Tibial artery (tissue), 4 donors: ENCODE measurements around the gene ARFIP1.
"Not testable (repeated sequence)": the region's sequence is repeated elsewhere in the genome, so short reads cannot be mapped to it uniquely, and the experiment has no call there.

Source experiments
- DNase-seq, 2 donors: peaks; one replicate each; pipeline ENCODE4 v3.0.0-alpha.2; 2019
- H3K27ac ChIP-seq, 2 donors: fragments of 200-600 bp; sonication (generic) in 1 of 2; 1 replicate in 1 of 2; 2 replicates in 1 of 2; pipeline ENCODE4 v1.5.1; 2018 to 2019; ENCODE audit warnings: mild to moderate bottlenecking in 1 of 2
- H3K27me3 ChIP-seq, 2 donors: fragments of 200-600 bp; sonication (generic) in 1 of 2; one replicate each; pipeline versions ENCODE4 v1.5.1 to v1.6.0; 2016 to 2019
- H3K36me3 ChIP-seq, 3 donors: fragments of 200-600 bp; sonication (generic) in 2 of 3; one replicate each; pipeline ENCODE4 v1.5.1; 2016 to 2019; ENCODE audit warnings: mild to moderate bottlenecking in 2 of 3
- H3K4me1 ChIP-seq, 4 donors: fragments of 200-600 bp; sonication (generic) in 2 of 4; 1 replicate in 3 of 4; 2 replicates in 1 of 4; pipeline ENCODE4 v1.5.1; 2016 to 2019
- H3K4me3 ChIP-seq, 2 donors: fragments of 200-600 bp; sonication (generic) in 1 of 2; 1 replicate in 1 of 2; 2 replicates in 1 of 2; pipeline ENCODE4 v1.5.1; 2018 to 2019; ENCODE audit warnings: mild to moderate bottlenecking in 2 of 2
- H3K9me3 ChIP-seq, 3 donors: fragments of 200-600 bp; sonication (generic) in 1 of 3; one replicate each; pipeline ENCODE4 v1.5.1; 2016 to 2019
- intact Hi-C: fragments of 100-400 bp; cut with DNase I; formaldehyde crosslinking; loops from one replicate; pipeline ENCODE4 v1.15.0; 2023; ENCODE audit warnings: low total_unique reads
- TF ChIP-seq, protein P1 (sequence below), 2 experiments: fragments of 200-600 bp in 1 of 2; fragments of 450-650 bp in 1 of 2; IDR thresholded peaks; one replicate each; pipeline ENCODE4 v1.5.1; 2017 to 2019; ENCODE audit warnings: antibody characterized with exemption in 2 of 2, mild to moderate bottlenecking in 1 of 2, moderate library complexity in 1 of 2

The ARFIP1 gene

GRCh38 chr4:152886201-152886600 is 106.4 kb downstream of the ARFIP1 start:
- H3K9me3 ChIP-seq = no peaks in the 10 kb centered on the region
- no peak for DNase-seq
- H3K4me1 ChIP-seq = no peaks in the 10 kb centered on the region
- intact Hi-C loops = no loop called here
- no peak overlapping the region for H3K27ac ChIP-seq
- H3K36me3 ChIP-seq = peaks cover 9 to 24% (median 10%) of the 10 kb centered on the region in 3 donors
- TF ChIP-seq, protein P1, sequence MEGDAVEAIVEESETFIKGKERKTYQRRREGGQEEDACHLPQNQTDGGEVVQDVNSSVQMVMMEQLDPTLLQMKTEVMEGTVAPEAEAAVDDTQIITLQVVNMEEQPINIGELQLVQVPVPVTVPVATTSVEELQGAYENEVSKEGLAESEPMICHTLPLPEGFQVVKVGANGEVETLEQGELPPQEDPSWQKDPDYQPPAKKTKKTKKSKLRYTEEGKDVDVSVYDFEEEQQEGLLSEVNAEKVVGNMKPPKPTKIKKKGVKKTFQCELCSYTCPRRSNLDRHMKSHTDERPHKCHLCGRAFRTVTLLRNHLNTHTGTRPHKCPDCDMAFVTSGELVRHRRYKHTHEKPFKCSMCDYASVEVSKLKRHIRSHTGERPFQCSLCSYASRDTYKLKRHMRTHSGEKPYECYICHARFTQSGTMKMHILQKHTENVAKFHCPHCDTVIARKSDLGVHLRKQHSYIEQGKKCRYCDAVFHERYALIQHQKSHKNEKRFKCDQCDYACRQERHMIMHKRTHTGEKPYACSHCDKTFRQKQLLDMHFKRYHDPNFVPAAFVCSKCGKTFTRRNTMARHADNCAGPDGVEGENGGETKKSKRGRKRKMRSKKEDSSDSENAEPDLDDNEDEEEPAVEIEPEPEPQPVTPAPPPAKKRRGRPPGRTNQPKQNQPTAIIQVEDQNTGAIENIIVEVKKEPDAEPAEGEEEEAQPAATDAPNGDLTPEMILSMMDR (IDR thresholded peaks at IDR 0.05) = no peak
- no peak overlapping the region for H3K4me3 ChIP-seq
- H3K27me3 ChIP-seq = no peaks in the 10 kb centered on the region

- no peak overlapping the region for H3K27ac ChIP-seq
- no peak for DNase-seq
- H3K4me1 ChIP-seq = no peaks in the 10 kb centered on the region
- no peaks in the 10 kb centered on the region for H3K27me3 ChIP-seq
- intact Hi-C loops = no loop called here
- TF ChIP-seq, protein P1 (IDR thresholded peaks at IDR 0.05) = no peak
- no peaks in the 10 kb centered on the region for H3K9me3 ChIP-seq
- peaks cover 13 to 31% (median 14%) of the 10 kb centered on the region in 3 donors for H3K36me3 ChIP-seq
- no peak overlapping the region for H3K4me3 ChIP-seq
Observed at GRCh38 chr4:152887981-152888380, 108.2 kb downstream of the ARFIP1 start.

DNA sequence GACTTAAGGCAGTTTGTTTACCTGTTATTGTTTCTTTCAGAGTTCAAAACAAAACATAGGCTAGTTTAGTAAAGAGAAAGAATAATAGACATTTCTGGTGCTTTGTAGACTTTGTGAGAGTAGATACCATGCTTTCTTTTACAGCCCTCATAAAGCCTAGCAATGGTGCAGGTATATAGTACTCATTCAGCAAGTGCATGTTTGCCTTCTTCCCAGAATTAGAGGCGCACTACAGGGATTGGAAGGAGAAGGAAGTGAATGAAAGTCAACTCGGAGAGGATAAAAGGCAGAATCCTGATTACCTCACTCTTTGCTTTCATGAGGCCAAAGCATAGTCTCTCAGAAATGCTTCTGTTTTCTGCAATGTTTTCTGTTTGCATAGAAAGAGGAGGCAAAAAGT is 113.2 kb downstream of the ARFIP1 start:
- Histone ChIP-seq H3K36me3 (peaks cover 10 to 27% (median 10%) of the 10 kb centered on the region in 3 donors), H3K27me3 (no peaks in the 10 kb centered on the region), H3K4me1 (no peaks in the 10 kb centered on the region), H3K4me3 (no peak overlapping the region), H3K9me3 (no peaks in the 10 kb centered on the region), H3K27ac (no peak overlapping the region)
- TF ChIP-seq, protein P1 (IDR thresholded peaks at IDR 0.05) = no peak
- DNase-seq = no peak
- intact Hi-C loops = no loop called here

- TF ChIP-seq, protein P1 (IDR thresholded peaks at IDR 0.05) = no peak
- no peak for DNase-seq
- no peaks in the 10 kb centered on the region for H3K9me3 ChIP-seq
- no peaks in the 10 kb centered on the region for H3K27me3 ChIP-seq
- no peaks in the 10 kb centered on the region for H3K4me1 ChIP-seq
- H3K27ac ChIP-seq = no peak overlapping the region
- no peak overlapping the region for H3K4me3 ChIP-seq
- H3K36me3 ChIP-seq = peaks cover 5 to 21% (median 7%) of the 10 kb centered on the region in 3 donors
- intact Hi-C loops = no loop called here
Observed at GRCh38 chr4:152894673-152895072, 114.9 kb downstream of the ARFIP1 start.

GRCh38 chr4:152896811-152897210 is 117.1 kb downstream of the ARFIP1 start:
- DNase-seq = no peak

GRCh38 chr4:152898133-152898532 is 118.4 kb downstream of the ARFIP1 start:
- H3K4me1 ChIP-seq, H3K4me3 ChIP-seq, H3K27me3 ChIP-seq, H3K36me3 ChIP-seq, H3K9me3 ChIP-seq, intact Hi-C loops, DNase-seq, H3K27ac ChIP-seq: not testable (repeated sequence)

More at GRCh38 chr4:152896811-152897210, 117.1 kb downstream of the ARFIP1 start:
- no peaks in the 10 kb centered on the region for H3K4me1 ChIP-seq
- no peaks in the 10 kb centered on the region for H3K9me3 ChIP-seq
- TF ChIP-seq, protein P1 (IDR thresholded peaks at IDR 0.05) = no peak
- H3K4me3 ChIP-seq = no peak overlapping the region
- H3K36me3 ChIP-seq = peaks cover 4 to 16% (median 5%) of the 10 kb centered on the region in 3 donors
- no peak overlapping the region for H3K27ac ChIP-seq
- intact Hi-C loops = no loop called here
- no peaks in the 10 kb centered on the region for H3K27me3 ChIP-seq
